Colonic mucosa (tissue), 4 donors: ENCODE results near the gene IL17RE. TPM values are rescaled to one million over a fixed set of nuclear protein-coding genes. Genes with fewer than 3 reads are reported as not detected.
"Not testable (repeated sequence)": the region's sequence is repeated elsewhere in the genome, so short reads cannot be mapped to it uniquely, and the experiment has no call there.

Experiments
- DNase-seq: peaks from one replicate; pipeline ENCODE4 v3.0.0-alpha.2; 2020
- H3K27ac ChIP-seq: fragments of 200-600 bp; one replicate; pipeline ENCODE4 v1.8.0; 2021
- H3K27me3 ChIP-seq: fragments of 200-600 bp; one replicate; pipeline ENCODE4 v1.8.0; 2021
- H3K36me3 ChIP-seq: fragments of 200-600 bp; one replicate; pipeline ENCODE4 v1.8.0; 2021
- H3K4me1 ChIP-seq: fragments of 200-600 bp; one replicate; pipeline ENCODE4 v1.8.0; 2021; ENCODE audit warnings: mild to moderate bottlenecking
- H3K4me3 ChIP-seq: fragments of 200-600 bp; one replicate; pipeline ENCODE4 v1.8.0; 2021
- H3K9ac ChIP-seq, 2 donors: one replicate each; pipeline ENCODE4 v1.7.0; 2013; ENCODE audit warnings: control low read depth in 2 of 2, low read depth in 2 of 2, low read length in 2 of 2
- H3K9me3 ChIP-seq: fragments of 200-600 bp; one replicate; pipeline ENCODE4 v1.8.0; 2021
- CTCF ChIP-seq: fragments of 200-600 bp; IDR thresholded peaks from one replicate; pipeline ENCODE4 v1.8.0; 2022; ENCODE audit warnings: antibody characterized with exemption, mild to moderate bottlenecking
- intact Hi-C: fragments of 100-400 bp; cut with DNase I; formaldehyde crosslinking; loops from one replicate; pipeline ENCODE4 v1.14.1; 2022
- total RNA-seq, 2 donors: library from RNA; stranded (reverse); fragmentation: NEBNext Ultra II Directional in 1 of 2; extraction: Animal tissue kit (Norgen Biotek cat#: 25700) in 1 of 2; gene quantifications; one replicate each; pipeline ENCODE4 v1.2.1, GENCODE V29; 2021
- donor health status: healthy.
- donor health status: DM: no; HTN: no; CAD: no.
- donor health status: DM: no; HTN: no; CAD: no.

IL17RE gene
- total RNA-seq, 2 donors from 2014 or later, result 66.4 to 71.4 TPM

DNA sequence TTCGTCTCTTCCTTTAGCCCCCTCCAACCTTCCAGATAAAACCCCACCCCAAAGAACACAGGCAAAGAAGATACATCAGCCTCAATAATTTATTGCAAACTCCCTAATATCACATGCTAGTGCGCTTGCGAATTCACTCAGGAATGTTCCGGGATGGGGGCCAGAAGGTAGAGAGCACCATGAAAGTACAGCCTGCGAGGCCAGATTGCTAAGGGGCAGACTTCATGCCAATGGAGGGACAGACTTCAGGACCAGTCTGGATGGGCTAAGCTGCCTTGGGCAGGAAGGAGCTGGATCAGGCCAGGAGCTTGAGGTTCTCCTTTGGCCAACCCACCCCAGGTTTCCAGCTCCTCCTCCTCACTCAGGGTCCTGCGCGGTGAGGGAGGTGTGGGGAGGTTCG is 36.0 kb upstream of the IL17RE start:
- intact Hi-C loops, result no loop called here
- no peaks in the 10 kb centered on the region for H3K27me3 ChIP-seq
- no peak overlapping the region for H3K9ac ChIP-seq
- no peak for TF ChIP-seq CTCF
- no peak overlapping the region for H3K4me3 ChIP-seq
- H3K36me3 ChIP-seq, result no peaks in the 10 kb centered on the region
- no peak for DNase-seq
- H3K27ac ChIP-seq, result no peak overlapping the region
- H3K9me3 ChIP-seq, result no peaks in the 10 kb centered on the region
- H3K4me1 ChIP-seq, result no peaks in the 10 kb centered on the region

- no peak overlapping the region for H3K9ac ChIP-seq
- intact Hi-C loops, result no loop called here
- H3K36me3 ChIP-seq, result no peaks in the 10 kb centered on the region
- no peaks in the 10 kb centered on the region for H3K4me1 ChIP-seq
- DNase-seq, result no peak
- no peaks in the 10 kb centered on the region for H3K9me3 ChIP-seq
- no peak overlapping the region for H3K4me3 ChIP-seq
- no peaks in the 10 kb centered on the region for H3K27me3 ChIP-seq
- H3K27ac ChIP-seq, result no peak overlapping the region
- no peak for TF ChIP-seq CTCF
Measured at GRCh38 chr3:9867106-9867505, 35.5 kb upstream of the IL17RE start.

GRCh38 chr3:9869955-9870354 is 32.7 kb upstream of the IL17RE start:
- no peaks in the 10 kb centered on the region for H3K27me3 ChIP-seq
- no peaks in the 10 kb centered on the region for H3K4me1 ChIP-seq
- H3K27ac ChIP-seq, result no peak overlapping the region
- TF ChIP-seq CTCF, result no peak
- H3K9me3 ChIP-seq, result no peaks in the 10 kb centered on the region
- no peak overlapping the region for H3K9ac ChIP-seq
- H3K4me3 ChIP-seq, result no peak overlapping the region
- no peaks in the 10 kb centered on the region for H3K36me3 ChIP-seq
- no peak for DNase-seq
- intact Hi-C loops, result no loop called here

- Histone ChIP-seq H3K27ac (no peak overlapping the region), H3K9ac (no peak overlapping the region), H3K4me3 (no peak overlapping the region), H3K9me3 (no peaks in the 10 kb centered on the region), H3K36me3 (no peaks in the 10 kb centered on the region), H3K4me1 (no peaks in the 10 kb centered on the region), H3K27me3 (no peaks in the 10 kb centered on the region)
- intact Hi-C loops, result no loop called here
- no peak for DNase-seq
- TF ChIP-seq CTCF, result no peak
Measured at GRCh38 chr3:9870978-9871377, 31.7 kb upstream of the IL17RE start.

GRCh38 chr3:9872067-9872466 is 30.6 kb upstream of the IL17RE start:
- H3K4me1 ChIP-seq, H3K9ac ChIP-seq, intact Hi-C loops, H3K36me3 ChIP-seq, DNase-seq, H3K4me3 ChIP-seq, H3K27ac ChIP-seq, H3K9me3 ChIP-seq, H3K27me3 ChIP-seq: not testable (repeated sequence)

- Histone ChIP-seq H3K36me3 (no peaks in the 10 kb centered on the region), H3K9ac (no peak overlapping the region), H3K27me3 (no peaks in the 10 kb centered on the region), H3K4me1 (no peaks in the 10 kb centered on the region), H3K9me3 (no peaks in the 10 kb centered on the region), H3K27ac (no peak overlapping the region), H3K4me3 (no peak overlapping the region)
- no peak for TF ChIP-seq CTCF
- intact Hi-C loops, result no loop called here
- no peak for DNase-seq
Measured at GRCh38 chr3:9875448-9875847, 27.2 kb upstream of the IL17RE start.

GRCh38 chr3:9876255-9876654 is 26.4 kb upstream of the IL17RE start:
- not testable (repeated sequence) for H3K4me3 ChIP-seq

More at GRCh38 chr3:9876255-9876654, 26.4 kb upstream of the IL17RE start:
- DNase-seq, H3K4me1 ChIP-seq, intact Hi-C loops, H3K27ac ChIP-seq, H3K9me3 ChIP-seq, H3K9ac ChIP-seq, H3K36me3 ChIP-seq, H3K27me3 ChIP-seq: not testable (repeated sequence)
